MG63 (cell line): ENCODE measurements around the gene PRND. TPM values are rescaled to one million over a fixed set of nuclear protein-coding genes. Genes with fewer than 3 reads are reported as not detected.
"Not testable (repeated sequence)": the region's sequence is repeated elsewhere in the genome, so short reads cannot be mapped to it uniquely, and the experiment has no call there.

Source experiments
- DNase-seq: peaks from one replicate; pipeline ENCODE4 v3.0.0-alpha.2; 2020
- H3K27me3 ChIP-seq: fragments of 250-450 bp; sonication (Bioruptor Pico); 2 replicates; pipeline ENCODE4 v1.5.1; 2020; ENCODE audit warnings: mild to moderate bottlenecking, moderate library complexity
- H3K36me3 ChIP-seq: fragments of 250-450 bp; sonication (Bioruptor Pico); 2 replicates; pipeline ENCODE4 v1.5.1; 2020; ENCODE audit warnings: mild to moderate bottlenecking, moderate library complexity
- H3K4me3 ChIP-seq: fragments of 250-450 bp; sonication (Bioruptor Pico); 2 replicates; pipeline ENCODE4 v1.5.1; 2020; ENCODE audit warnings: mild to moderate bottlenecking, moderate library complexity
- H3K9me3 ChIP-seq: fragments of 250-450 bp; sonication (Bioruptor Pico); 2 replicates; pipeline ENCODE4 v1.5.1; 2020; ENCODE audit warnings: mild to moderate bottlenecking, moderate library complexity
- total RNA-seq: library from RNA; depleted of rRNA; stranded (reverse); fragments of >200 nt; shearing (Covaris generic); gene quantifications from 2 replicates; pipeline ENCODE4 v1.2.3, GENCODE V29; 2014; ENCODE audit warnings: low replicate concordance

Gene PRND
- total RNA-seq, 1 experiment from 2014 or later = not detected

- no peaks in the 10 kb centered on the region for H3K36me3 ChIP-seq
- no peak overlapping the region for H3K4me3 ChIP-seq
- H3K9me3 ChIP-seq = no peaks in the 10 kb centered on the region
- DNase-seq = no peak
- no peaks in the 10 kb centered on the region for H3K27me3 ChIP-seq
Observed at GRCh38 chr20:4763723-4764510, 42.2 kb downstream of the PRND start.

GRCh38 chr20:4764805-4765204 lies 43.1 kb downstream of the PRND start:
- Histone ChIP-seq H3K4me3 (no peak overlapping the region), H3K27me3 (no peaks in the 10 kb centered on the region), H3K36me3 (no peaks in the 10 kb centered on the region), H3K9me3 (no peaks in the 10 kb centered on the region)
- no peak for DNase-seq

GRCh38 chr20:4765681-4766080 lies 44.0 kb downstream of the PRND start:
- H3K9me3 ChIP-seq = no peaks in the 10 kb centered on the region
- H3K36me3 ChIP-seq = no peaks in the 10 kb centered on the region
- H3K27me3 ChIP-seq = no peaks in the 10 kb centered on the region
- no peak for DNase-seq
- H3K4me3 ChIP-seq = no peak overlapping the region

- Histone ChIP-seq H3K36me3 (no peaks in the 10 kb centered on the region), H3K9me3 (no peaks in the 10 kb centered on the region), H3K27me3 (no peaks in the 10 kb centered on the region), H3K4me3 (no peak overlapping the region)
- no peak for DNase-seq
Observed at GRCh38 chr20:4766631-4767030, 44.9 kb downstream of the PRND start.

- no peak for DNase-seq
- H3K36me3 ChIP-seq = no peaks in the 10 kb centered on the region
- no peak overlapping the region for H3K4me3 ChIP-seq
- no peaks in the 10 kb centered on the region for H3K27me3 ChIP-seq
- H3K9me3 ChIP-seq = no peaks in the 10 kb centered on the region
Observed at GRCh38 chr20:4767084-4767483, 45.4 kb downstream of the PRND start.

GRCh38 chr20:4769328-4769727 lies 47.6 kb downstream of the PRND start:
- H3K4me3 ChIP-seq = no peak overlapping the region
- no peaks in the 10 kb centered on the region for H3K27me3 ChIP-seq
- DNase-seq = no peak
- H3K9me3 ChIP-seq = no peaks in the 10 kb centered on the region
- no peaks in the 10 kb centered on the region for H3K36me3 ChIP-seq

GRCh38 chr20:4770026-4770425 lies 48.3 kb downstream of the PRND start:
- no peaks in the 10 kb centered on the region for H3K36me3 ChIP-seq
- no peaks in the 10 kb centered on the region for H3K9me3 ChIP-seq
- H3K27me3 ChIP-seq = no peaks in the 10 kb centered on the region
- DNase-seq = no peak
- H3K4me3 ChIP-seq = no peak overlapping the region

- no peaks in the 10 kb centered on the region for H3K36me3 ChIP-seq
- H3K9me3 ChIP-seq = no peaks in the 10 kb centered on the region
- DNase-seq = no peak
- H3K4me3 ChIP-seq = no peak overlapping the region
- no peaks in the 10 kb centered on the region for H3K27me3 ChIP-seq
Observed at GRCh38 chr20:4771004-4771403, 49.3 kb downstream of the PRND start.

- H3K9me3 ChIP-seq = no peaks in the 10 kb centered on the region
- H3K36me3 ChIP-seq = no peaks in the 10 kb centered on the region
- no peak overlapping the region for H3K4me3 ChIP-seq
- no peaks in the 10 kb centered on the region for H3K27me3 ChIP-seq
- DNase-seq = no peak
Observed at GRCh38 chr20:4772132-4772531, 50.4 kb downstream of the PRND start.

GRCh38 chr20:4773014-4773413 lies 51.3 kb downstream of the PRND start:
- not testable (repeated sequence) for H3K4me3 ChIP-seq, DNase-seq, H3K9me3 ChIP-seq, H3K36me3 ChIP-seq, H3K27me3 ChIP-seq

- H3K36me3 ChIP-seq = no peaks in the 10 kb centered on the region
- H3K4me3 ChIP-seq = no peak overlapping the region
- no peaks in the 10 kb centered on the region for H3K27me3 ChIP-seq
- no peaks in the 10 kb centered on the region for H3K9me3 ChIP-seq
- DNase-seq = no peak
Observed at GRCh38 chr20:4773736-4774135, 52.0 kb downstream of the PRND start.

- Histone ChIP-seq H3K4me3 (no peak overlapping the region), H3K27me3 (no peaks in the 10 kb centered on the region), H3K9me3 (no peaks in the 10 kb centered on the region), H3K36me3 (no peaks in the 10 kb centered on the region)
- DNase-seq = no peak
Observed at GRCh38 chr20:4774207-4774606, 52.5 kb downstream of the PRND start.

GRCh38 chr20:4775322-4776078 lies 53.8 kb downstream of the PRND start:
- H3K9me3 ChIP-seq = no peaks in the 10 kb centered on the region
- H3K36me3 ChIP-seq = no peaks in the 10 kb centered on the region
- no peak for DNase-seq
- H3K27me3 ChIP-seq = no peaks in the 10 kb centered on the region
- no peak overlapping the region for H3K4me3 ChIP-seq

GRCh38 chr20:4776079-4776630 lies 54.4 kb downstream of the PRND start:
- no peak for DNase-seq
- no peak overlapping the region for H3K4me3 ChIP-seq
- H3K36me3 ChIP-seq = no peaks in the 10 kb centered on the region
- H3K9me3 ChIP-seq = no peaks in the 10 kb centered on the region
- no peaks in the 10 kb centered on the region for H3K27me3 ChIP-seq
